Gastroesophageal sphincter (tissue), 3 donors: ENCODE data around the gene RIPOR1.

Source experiments
- EP300 ChIP-seq: sonication (generic); formaldehyde crosslinking; IDR thresholded peaks from one replicate; pipeline ENCODE4 v1.6.1; 2017; ENCODE audit warnings: antibody characterized with exemption, mild to moderate bottlenecking
- POLR2A ChIP-seq, 2 donors: fragments of 450-650 bp; IDR thresholded peaks; one replicate each; pipeline ENCODE4 v1.6.1; 2017; ENCODE audit warnings: antibody characterized with exemption in 2 of 2, mild to moderate bottlenecking in 2 of 2, moderate library complexity in 1 of 2
- POLR2AphosphoS5 ChIP-seq: sonication (generic); formaldehyde crosslinking; IDR thresholded peaks from one replicate; pipeline ENCODE4 v1.6.1; 2017; ENCODE audit warnings: antibody characterized with exemption
- TF ChIP-seq, protein P1 (sequence below), 4 experiments: fragments of 200-600 bp in 2 of 4; fragments of 450-650 bp in 2 of 4; sonication (generic) in 1 of 4; IDR thresholded peaks; one replicate each; pipeline ENCODE4 v1.5.1; 2017 to 2019; ENCODE audit warnings: antibody characterized with exemption in 4 of 4, mild to moderate bottlenecking in 2 of 4, moderate library complexity in 2 of 4

GRCh38 chr16:67518676-67519075, 10.0 kb upstream of the RIPOR1 start:
- TF ChIP-seq, protein P1, sequence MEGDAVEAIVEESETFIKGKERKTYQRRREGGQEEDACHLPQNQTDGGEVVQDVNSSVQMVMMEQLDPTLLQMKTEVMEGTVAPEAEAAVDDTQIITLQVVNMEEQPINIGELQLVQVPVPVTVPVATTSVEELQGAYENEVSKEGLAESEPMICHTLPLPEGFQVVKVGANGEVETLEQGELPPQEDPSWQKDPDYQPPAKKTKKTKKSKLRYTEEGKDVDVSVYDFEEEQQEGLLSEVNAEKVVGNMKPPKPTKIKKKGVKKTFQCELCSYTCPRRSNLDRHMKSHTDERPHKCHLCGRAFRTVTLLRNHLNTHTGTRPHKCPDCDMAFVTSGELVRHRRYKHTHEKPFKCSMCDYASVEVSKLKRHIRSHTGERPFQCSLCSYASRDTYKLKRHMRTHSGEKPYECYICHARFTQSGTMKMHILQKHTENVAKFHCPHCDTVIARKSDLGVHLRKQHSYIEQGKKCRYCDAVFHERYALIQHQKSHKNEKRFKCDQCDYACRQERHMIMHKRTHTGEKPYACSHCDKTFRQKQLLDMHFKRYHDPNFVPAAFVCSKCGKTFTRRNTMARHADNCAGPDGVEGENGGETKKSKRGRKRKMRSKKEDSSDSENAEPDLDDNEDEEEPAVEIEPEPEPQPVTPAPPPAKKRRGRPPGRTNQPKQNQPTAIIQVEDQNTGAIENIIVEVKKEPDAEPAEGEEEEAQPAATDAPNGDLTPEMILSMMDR (IDR thresholded peaks at IDR 0.05): no peak
- TF ChIP-seq POLR2A (IDR thresholded peaks at IDR 0.05) (no peak), POLR2AphosphoS5 (no peak), EP300 (no peak)
